HepG2 (cell line): Measurements from ENCODE around the gene EIF5A. TPM values are rescaled to one million over a fixed set of nuclear protein-coding genes. Genes with fewer than 3 reads are reported as not detected.

Experiments used
- ATM ChIP-seq: fragments of 450-650 bp; IDR thresholded peaks from 2 replicates; pipeline ENCODE4 v1.7.1; 2017; ENCODE audit warnings: mild to moderate bottlenecking, borderline replicate concordance
- CEBPB ChIP-seq: IDR thresholded peaks from 2 replicates; pipeline ENCODE4 v1.6.1; 2011; ENCODE audit warnings: low read depth, low read length, improper control_type of control experiment, borderline replicate concordance
- HNF4A ChIP-seq: sonication (generic); formaldehyde crosslinking; IDR thresholded peaks from 2 replicates; pipeline ENCODE4 v1.4.0; 2020; ENCODE audit warnings: missing genetic modification reagents
- HOXA9 ChIP-seq: sonication (generic); formaldehyde crosslinking; IDR thresholded peaks from 2 replicates; pipeline ENCODE4 v1.8.1; 2022; ENCODE audit warnings: missing genetic modification reagents, mild to moderate bottlenecking, moderate library complexity, borderline replicate concordance
- KLF6 ChIP-seq: IDR thresholded peaks from 2 replicates; pipeline ENCODE4 v1.8.0; 2016; ENCODE audit warnings: missing biosample characterization, missing genetic modification reagents
- NR1H2 ChIP-seq: sonication (generic); formaldehyde crosslinking; IDR thresholded peaks from 2 replicates; pipeline ENCODE4 v1.8.1; 2022; ENCODE audit warnings: low read depth, missing genetic modification reagents, borderline replicate concordance
- SKIL ChIP-seq: sonication (generic); formaldehyde crosslinking; IDR thresholded peaks from 2 replicates; pipeline ENCODE4 v1.8.0; 2022; ENCODE audit warnings: missing genetic modification reagents, mild to moderate bottlenecking, moderate library complexity, borderline replicate concordance
- ZBTB1 ChIP-seq: sonication (generic); formaldehyde crosslinking; IDR thresholded peaks from 2 replicates; pipeline ENCODE4 v1.4.0; 2020; ENCODE audit warnings: missing genetic modification reagents, borderline replicate concordance
- ZNF10 ChIP-seq: sonication (generic); formaldehyde crosslinking; IDR thresholded peaks from 2 replicates; pipeline ENCODE4 v1.4.0; 2020; ENCODE audit warnings: mild to moderate bottlenecking, low read depth, missing genetic modification reagents, borderline replicate concordance
- ZNF18 ChIP-seq: sonication (generic); formaldehyde crosslinking; IDR thresholded peaks from 2 replicates; pipeline ENCODE4 v1.8.0; 2022; ENCODE audit warnings: mild to moderate bottlenecking, missing genetic modification reagents; ENCODE audit not compliant: insufficient replicate concordance
- ZNF552 ChIP-seq: sonication (generic); formaldehyde crosslinking; IDR thresholded peaks from 2 replicates; pipeline ENCODE4 v1.9.0; 2022; ENCODE audit warnings: missing genetic modification reagents, mild to moderate bottlenecking, borderline replicate concordance
- ZNF556 ChIP-seq: sonication (generic); formaldehyde crosslinking; IDR thresholded peaks from 2 replicates; pipeline ENCODE4 v1.4.0; 2020; ENCODE audit warnings: mild to moderate bottlenecking, missing genetic modification reagents, borderline replicate concordance
- ZNF710 ChIP-seq: sonication (generic); formaldehyde crosslinking; IDR thresholded peaks from 2 replicates; pipeline ENCODE4 v1.5.0; 2020; ENCODE audit warnings: mild to moderate bottlenecking, missing genetic modification reagents, borderline replicate concordance
- ZNF761 ChIP-seq: sonication (generic); formaldehyde crosslinking; conservative IDR thresholded peaks from 2 replicates; pipeline ENCODE4 v1.4.0; 2020; ENCODE audit warnings: mild to moderate bottlenecking, missing genetic modification reagents
- ZNF768 ChIP-seq: sonication (generic); formaldehyde crosslinking; IDR thresholded peaks from 2 replicates; pipeline ENCODE4 v1.4.0; 2020; ENCODE audit warnings: missing genetic modification reagents
- polyA plus RNA-seq, 8 experiments: library from polyadenylated mRNA; depleted of rRNA in 3 of 8; stranded (reverse) in 7 of 8; unstranded in 1 of 8; fragments of >200 nt; fragmentation: Illumina TruSeq in 4 of 8; extraction: Trizol in 4 of 8; gene quantifications; 2 replicates each; pipeline versions ENCODE4 v1.2.1 to v1.2.3, GENCODE V29; 2011 to 2016; ENCODE audit warnings: low read depth in 4 of 8, missing spikeins in 1 of 8, mixed read lengths in 1 of 8; ENCODE audit not compliant: insufficient read depth in 1 of 8
- total RNA-seq, 5 experiments: library from RNA; depleted of rRNA; stranded (reverse); fragments of >200 nt; fragmentation: Illumina TruSeq; extraction: Trizol; gene quantifications; 2 replicates each; pipeline ENCODE4 v1.2.3, GENCODE V29; 2016; ENCODE audit warnings: low read depth in 1 of 5
- TF ChIP-seq, protein P1 (sequence below): sonication (generic); formaldehyde crosslinking; IDR thresholded peaks from 2 replicates; pipeline ENCODE4 v1.5.1; 2020; ENCODE audit warnings: missing genetic modification reagents, mild to moderate bottlenecking, borderline replicate concordance

EIF5A gene
- total and polyA plus RNA-seq, 2 of the 13 experiments (the other 11 are each of a cell fraction or from before 2014, with no cell fraction given), result 319 to 337 TPM

- TF ChIP-seq KLF6 (CRISPR knock-in tag), result 0 out of 2 replicates have a peak, but pooled peaks have one; percentile 15
- no peak for TF ChIP-seq SKIL (CRISPR knock-in tag)
- peak; percentile 30; the same call in 1 of the 2 replicates for TF ChIP-seq ZNF761 (CRISPR knock-in tag)
- TF ChIP-seq ZNF10 (CRISPR knock-in tag), result no peak
- no peak for TF ChIP-seq CEBPB
- TF ChIP-seq ZBTB1 (CRISPR knock-in tag), result no peak
- TF ChIP-seq NR1H2 (CRISPR knock-in tag), result peak; percentile 41; the same call in 1 of the 2 replicates
- no peak for TF ChIP-seq HNF4A (CRISPR knock-in tag)
- no peak for TF ChIP-seq ZNF710
- peak; percentile 47; the same call in 1 of the 2 replicates for TF ChIP-seq ZNF768 (CRISPR knock-in tag)
- no peak for TF ChIP-seq ZNF556 (CRISPR knock-in tag)
- TF ChIP-seq ZNF18 (CRISPR knock-in tag), result no peak
- TF ChIP-seq ZNF552 (CRISPR knock-in tag), result no peak
- no peak for TF ChIP-seq HOXA9 (CRISPR knock-in tag)
- TF ChIP-seq ATM, result no peak
- TF ChIP-seq, protein P1, sequence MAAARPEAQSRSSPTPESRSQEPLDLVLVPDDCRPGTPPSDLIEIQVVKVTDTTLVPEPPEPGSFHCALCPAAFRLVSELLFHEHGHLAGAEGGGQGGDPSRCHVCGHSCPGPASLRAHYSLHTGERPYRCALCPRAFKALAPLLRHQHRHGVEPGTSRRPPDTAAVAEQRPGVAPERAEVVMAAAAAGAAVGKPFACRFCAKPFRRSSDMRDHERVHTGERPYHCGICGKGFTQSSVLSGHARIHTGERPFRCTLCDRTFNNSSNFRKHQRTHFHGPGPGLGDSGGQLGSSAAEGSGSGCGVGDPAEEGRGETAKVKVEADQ (CRISPR knock-in tag), result peak; percentile 6; the same call in 1 of the 2 replicates
Observed at GRCh38 chr17:7307686-7308624, 527 bp downstream of the EIF5A start (continued).
